SU-DHL-6 (cell line): ENCODE results near the gene LRRFIP1.

Source experiments
- H2AFZ ChIP-seq: fragments of 200-600 bp; sonication (generic); 2 replicates; pipeline ENCODE4 v1.6.1; 2014; ENCODE audit warnings: low read depth, mild to moderate bottlenecking, moderate library complexity, mixed read lengths, antibody characterized with exemption, low read length; ENCODE audit not compliant: severe bottlenecking
- H3F3A ChIP-seq: fragments of 200-600 bp; shearing (Covaris generic); 2 replicates; pipeline ENCODE4 v1.6.0; 2016; ENCODE audit warnings: antibody characterized with exemption, mild to moderate bottlenecking; ENCODE audit not compliant: insufficient read depth
- H3K27ac ChIP-seq: fragments of 200-600 bp; sonication (generic); 2 replicates; pipeline ENCODE4 v1.5.1; 2016; ENCODE audit warnings: low read depth, mild to moderate bottlenecking, low read length, moderate library complexity, mixed read lengths
- H3K27me3 ChIP-seq: fragments of 200-600 bp; sonication (generic), shearing (Covaris generic); 2 replicates; pipeline ENCODE4 v1.6.0; 2014; ENCODE audit warnings: mild to moderate bottlenecking, low read length
- H3K36me3 ChIP-seq: fragments of 200-600 bp; sonication (generic); 2 replicates; pipeline ENCODE4 v1.6.1; 2014; ENCODE audit warnings: mild to moderate bottlenecking, low read length, mixed read lengths
- H3K4me2 ChIP-seq: fragments of 300-600, 200-600 bp; shearing (Covaris generic), sonication (generic); 2 replicates; pipeline ENCODE4 v1.6.0; 2014; ENCODE audit warnings: low read length, low read depth, mild to moderate bottlenecking; ENCODE audit not compliant: poor library complexity, severe bottlenecking
- H3K4me3 ChIP-seq: fragments of 200-600 bp; sonication (generic); 2 replicates; pipeline ENCODE4 v1.5.1; 2014; ENCODE audit warnings: antibody characterized with exemption, low read length, mild to moderate bottlenecking, mixed read lengths; ENCODE audit not compliant: insufficient read depth, poor library complexity, severe bottlenecking
- H3K79me2 ChIP-seq: fragments of 200-600 bp; sonication (generic); 2 replicates; pipeline ENCODE4 v1.6.1; 2014; ENCODE audit warnings: mild to moderate bottlenecking, low read length, moderate library complexity; ENCODE audit not compliant: insufficient read depth
- H3K9ac ChIP-seq: fragments of 200-600 bp; sonication (generic); 2 replicates; pipeline ENCODE4 v1.7.0; 2014; ENCODE audit warnings: mild to moderate bottlenecking, low read length
- H3K9me2 ChIP-seq: fragments of 200-600 bp; sonication (generic); replicated peaks from 2 replicates; pipeline ENCODE4 v1.6.1; 2014; ENCODE audit warnings: low read length; ENCODE audit not compliant: insufficient read depth
- H3K9me3 ChIP-seq: fragments of 200-600 bp; sonication (generic); 2 replicates; pipeline ENCODE4 v1.6.1; 2014; ENCODE audit warnings: low read length, mixed read lengths; ENCODE audit not compliant: insufficient read depth
- H4K20me1 ChIP-seq: fragments of 200-600 bp; sonication (generic); 2 replicates; pipeline ENCODE4 v1.6.1; 2014; ENCODE audit warnings: low read depth, mild to moderate bottlenecking, antibody characterized with exemption, low read length, moderate library complexity, mixed read lengths
- EZH2phosphoT487 ChIP-seq: fragments of 200-600 bp; sonication (generic), shearing (Covaris generic); conservative IDR thresholded peaks from 2 replicates; pipeline ENCODE4 v1.6.1; 2018; ENCODE audit warnings: mild to moderate bottlenecking, antibody characterized with exemption, low read length, moderate library complexity, mixed read lengths
- TF ChIP-seq, protein P1 (sequence below): fragments of 200-600 bp; sonication (generic); IDR thresholded peaks from one replicate; pipeline ENCODE4 v1.5.1; 2017; ENCODE audit warnings: antibody characterized with exemption, mild to moderate bottlenecking, low read length, moderate library complexity; ENCODE audit not compliant: insufficient read depth, poor library complexity, severe bottlenecking

The LRRFIP1 gene

DNA sequence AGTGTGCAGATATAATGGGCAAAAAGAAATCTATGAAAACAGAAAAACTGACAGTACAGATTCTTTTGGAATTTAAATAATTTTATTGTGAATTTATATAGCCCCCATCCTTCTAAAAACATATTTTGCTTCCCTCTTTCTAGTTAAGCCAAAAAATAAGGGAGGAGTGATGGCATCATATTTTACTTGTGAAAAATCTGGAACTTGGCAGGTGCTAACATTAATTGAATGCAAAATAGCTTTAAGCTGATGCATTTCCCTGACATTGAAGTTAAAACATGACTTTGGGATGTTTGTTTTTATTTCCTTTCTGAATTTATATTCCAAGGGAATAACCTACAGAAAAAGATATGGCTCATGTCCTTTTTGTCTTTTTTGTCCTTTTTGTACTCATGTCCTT lies 88.6 kb downstream of the LRRFIP1 start:
- Histone ChIP-seq H3K79me2 (no peaks in the 10 kb centered on the region), H3K9ac (no peak overlapping the region), H2AFZ (no peak overlapping the region), H3K27me3 (no peaks in the 10 kb centered on the region), H3K9me3 (no peaks in the 10 kb centered on the region), H3F3A (no peaks in the 10 kb centered on the region), H4K20me1 (no peaks in the 10 kb centered on the region), H3K36me3 (no peaks in the 10 kb centered on the region), H3K9me2 (no peaks in the 10 kb centered on the region), H3K4me3 (no peak overlapping the region), H3K4me2 (no peak overlapping the region), H3K27ac (no peak overlapping the region)
- TF ChIP-seq, protein P1, sequence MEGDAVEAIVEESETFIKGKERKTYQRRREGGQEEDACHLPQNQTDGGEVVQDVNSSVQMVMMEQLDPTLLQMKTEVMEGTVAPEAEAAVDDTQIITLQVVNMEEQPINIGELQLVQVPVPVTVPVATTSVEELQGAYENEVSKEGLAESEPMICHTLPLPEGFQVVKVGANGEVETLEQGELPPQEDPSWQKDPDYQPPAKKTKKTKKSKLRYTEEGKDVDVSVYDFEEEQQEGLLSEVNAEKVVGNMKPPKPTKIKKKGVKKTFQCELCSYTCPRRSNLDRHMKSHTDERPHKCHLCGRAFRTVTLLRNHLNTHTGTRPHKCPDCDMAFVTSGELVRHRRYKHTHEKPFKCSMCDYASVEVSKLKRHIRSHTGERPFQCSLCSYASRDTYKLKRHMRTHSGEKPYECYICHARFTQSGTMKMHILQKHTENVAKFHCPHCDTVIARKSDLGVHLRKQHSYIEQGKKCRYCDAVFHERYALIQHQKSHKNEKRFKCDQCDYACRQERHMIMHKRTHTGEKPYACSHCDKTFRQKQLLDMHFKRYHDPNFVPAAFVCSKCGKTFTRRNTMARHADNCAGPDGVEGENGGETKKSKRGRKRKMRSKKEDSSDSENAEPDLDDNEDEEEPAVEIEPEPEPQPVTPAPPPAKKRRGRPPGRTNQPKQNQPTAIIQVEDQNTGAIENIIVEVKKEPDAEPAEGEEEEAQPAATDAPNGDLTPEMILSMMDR, result no peak
- TF ChIP-seq EZH2phosphoT487, result no peak

DNA sequence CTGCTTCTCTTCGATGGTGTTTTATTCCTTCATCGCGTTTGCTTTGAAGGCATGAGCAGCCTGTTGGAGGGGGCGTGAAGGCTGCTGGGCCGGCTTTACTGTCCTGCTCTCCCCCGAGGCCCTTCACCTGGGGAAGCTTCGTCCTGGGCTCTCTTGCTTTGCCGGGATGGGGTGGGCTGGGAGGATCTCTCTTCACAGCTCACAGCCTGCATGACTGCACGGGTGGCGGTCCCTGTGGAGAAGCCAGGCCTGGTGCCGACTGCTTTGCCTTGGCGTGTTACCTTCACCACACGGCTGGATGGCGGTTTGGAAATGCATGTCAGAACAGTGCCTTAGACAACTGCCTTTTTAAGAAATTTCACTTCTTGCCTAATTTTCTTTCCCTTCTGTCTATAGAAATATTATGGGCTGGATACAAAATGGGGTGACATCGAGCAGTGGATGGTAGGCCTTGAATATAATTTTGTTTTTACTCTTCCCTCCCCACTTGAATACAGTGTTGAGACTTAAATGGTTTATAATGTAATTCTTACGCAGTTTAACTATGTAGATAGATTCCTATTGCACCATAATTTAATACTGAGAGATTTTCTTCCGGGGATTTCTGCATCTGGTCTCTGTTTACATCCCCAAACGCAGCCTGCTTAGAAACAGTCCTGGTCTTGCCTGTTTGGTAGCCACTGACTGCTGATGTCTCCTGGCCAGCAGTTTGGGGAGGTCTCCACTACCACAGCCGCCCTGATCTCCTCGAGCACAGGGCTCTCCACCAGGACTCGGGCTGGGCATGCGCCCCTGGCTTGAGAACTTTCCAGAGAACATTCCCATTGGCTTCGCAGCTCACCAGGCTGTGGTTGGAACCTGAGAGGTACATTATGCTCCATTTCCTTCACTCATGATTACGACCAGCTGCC lies 90.2 kb downstream of the LRRFIP1 start:
- Histone ChIP-seq H3K4me3 (no peak overlapping the region), H3K27me3 (no peaks in the 10 kb centered on the region), H3F3A (no peaks in the 10 kb centered on the region), H3K36me3 (no peaks in the 10 kb centered on the region), H3K9me3 (no peaks in the 10 kb centered on the region), H2AFZ (no peak overlapping the region), H3K9ac (no peak overlapping the region), H3K9me2 (no peaks in the 10 kb centered on the region), H3K27ac (no peak overlapping the region), H3K79me2 (no peaks in the 10 kb centered on the region), H4K20me1 (no peaks in the 10 kb centered on the region), H3K4me2 (no peak overlapping the region)
- TF ChIP-seq, protein P1, result no peak
- TF ChIP-seq EZH2phosphoT487, result no peak

DNA sequence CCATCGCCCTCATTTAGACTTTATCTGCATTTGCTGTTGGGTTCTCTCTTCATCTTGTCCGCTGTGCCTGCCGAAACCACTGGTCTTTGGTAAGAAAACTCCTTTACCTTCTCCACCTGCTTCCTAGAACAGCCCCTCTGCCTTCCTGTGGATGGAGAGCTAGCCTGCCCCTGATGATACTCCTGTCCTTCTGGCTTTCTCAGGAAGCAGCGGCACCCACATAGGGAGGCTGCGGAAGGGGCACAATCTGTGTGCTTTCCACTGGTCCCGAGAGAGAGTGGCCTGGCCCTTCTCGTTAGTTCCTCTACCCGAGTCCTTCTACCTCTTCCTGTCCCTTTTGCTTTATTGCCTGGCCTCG lies 90.9 kb downstream of the LRRFIP1 start:
- no peaks in the 10 kb centered on the region for H3K9me3 ChIP-seq
- H3K27ac ChIP-seq, result no peak overlapping the region
- no peaks in the 10 kb centered on the region for H3K9me2 ChIP-seq
- H2AFZ ChIP-seq, result no peak overlapping the region
- peaks cover 3% of the 10 kb centered on the region; the same call in 1 of the 2 replicates for H4K20me1 ChIP-seq
- no peaks in the 10 kb centered on the region for H3K79me2 ChIP-seq
- no peak overlapping the region for H3K4me2 ChIP-seq
- no peak overlapping the region for H3K9ac ChIP-seq
- no peak for TF ChIP-seq EZH2phosphoT487
- TF ChIP-seq, protein P1, result no peak
- no peak overlapping the region for H3K4me3 ChIP-seq
- no peaks in the 10 kb centered on the region for H3K36me3 ChIP-seq
- H3K27me3 ChIP-seq, result no peaks in the 10 kb centered on the region
- no peaks in the 10 kb centered on the region for H3F3A ChIP-seq
